OCI-LY3 (cell line): ENCODE measurements around the gene GNG2.

Experiments
- H2AFZ ChIP-seq: fragments of 200-600, 300-600 bp; shearing (Covaris generic); 2 replicates; pipeline ENCODE4 v1.6.0; 2014; ENCODE audit warnings: antibody characterized with exemption, low read depth, low read length
- H3K27ac ChIP-seq: fragments of 200-600, 300-600 bp; sonication (generic); 2 replicates; pipeline ENCODE4 v1.5.1; 2014; ENCODE audit warnings: mild to moderate bottlenecking, low read length, moderate library complexity, mixed read lengths
- H3K27me3 ChIP-seq: fragments of 200-600, 300-600 bp; sonication (generic); 2 replicates; pipeline ENCODE4 v1.6.1; 2014; ENCODE audit warnings: low read depth, low read length, mixed read lengths
- H3K36me3 ChIP-seq: fragments of 200-600, 300-600 bp; sonication (generic); replicated peaks from 2 replicates; pipeline ENCODE3; 2014; ENCODE audit warnings: low read depth, low read length, mixed read lengths
- H3K4me1 ChIP-seq: fragments of 300-600, 200-600 bp; sonication (generic); 2 replicates; pipeline ENCODE4 v1.6.1; 2014; ENCODE audit warnings: low read length, mixed read lengths
- H3K4me2 ChIP-seq: fragments of 200-600, 300-600 bp; sonication (generic); 2 replicates; pipeline ENCODE4 v1.6.1; 2014; ENCODE audit warnings: low read length, mixed read lengths
- H3K4me3 ChIP-seq: fragments of 300-600, 200-600 bp; sonication (generic); 2 replicates; pipeline ENCODE4 v1.5.1; 2014; ENCODE audit warnings: antibody characterized with exemption, mild to moderate bottlenecking, low read length, moderate library complexity
- H3K79me2 ChIP-seq: fragments of 300-600, 200-600 bp; shearing (Covaris generic); 2 replicates; pipeline ENCODE4 v1.6.1; 2014; ENCODE audit warnings: mild to moderate bottlenecking, low read length, mixed read lengths
- H3K9ac ChIP-seq: fragments of 300-600, 200-600 bp; shearing (Covaris generic); 2 replicates; pipeline ENCODE4 v1.6.0; 2014; ENCODE audit warnings: mild to moderate bottlenecking, low read length, moderate library complexity
- H3K9me3 ChIP-seq: fragments of 200-600, 300-600 bp; shearing (Covaris generic); 2 replicates; pipeline ENCODE4 v1.6.1; 2014; ENCODE audit warnings: low read length, mixed read lengths; ENCODE audit not compliant: insufficient read depth
- H4K20me1 ChIP-seq: fragments of 200-600, 300-600 bp; sonication (generic); 2 replicates; pipeline ENCODE4 v1.6.1; 2016; ENCODE audit warnings: low read length, mixed read lengths; ENCODE audit not compliant: insufficient read depth
- CTCF ChIP-seq: fragments of 200-600, 300-600 bp; sonication (generic); IDR thresholded peaks from 2 replicates; pipeline ENCODE4 v1.5.1; 2014; ENCODE audit warnings: antibody characterized with exemption, low read length, low read depth
- EZH2phosphoT487 ChIP-seq: fragments of 200-600 bp; shearing (Covaris generic); IDR thresholded peaks from 2 replicates; pipeline ENCODE4 v1.6.1; 2018; ENCODE audit warnings: antibody characterized with exemption, mixed run types, low read depth

The GNG2 gene

GRCh38 chr14:51860164-51860824, at the start of gene GNG2:
Gene GNG2 (plus strand): TSS chr14:51860612. CDS start chr14:51950679, 90,067 bp downstream.
- peak within 1 kb of the TSS; percentile 65 for H3K27ac ChIP-seq
- H3K27me3 ChIP-seq: no peaks in the 10 kb centered on the region
- H4K20me1 ChIP-seq: 0 out of 2 replicates have a peak, but pooled peaks cover 8% of the 10 kb centered on the region
- H2AFZ ChIP-seq: peak within 1 kb of the TSS; percentile 45; the same call in 1 of the 2 replicates
- H3K36me3 ChIP-seq: no peaks in the 10 kb centered on the region
- no peaks in the 10 kb centered on the region; the same call in 1 of the 2 replicates for H3K9me3 ChIP-seq
- H3K4me3 ChIP-seq: peak within 1 kb of the TSS; percentile 89
- TF ChIP-seq EZH2phosphoT487: no peak
- TF ChIP-seq CTCF: no peak
- H3K79me2 ChIP-seq: peaks cover 45% of the 10 kb centered on the region
- H3K4me1 ChIP-seq: peaks cover 46% of the 10 kb centered on the region
- peak within 1 kb of the TSS; percentile 89 for H3K9ac ChIP-seq
- peak within 1 kb of the TSS; percentile 95 for H3K4me2 ChIP-seq

- Histone ChIP-seq H4K20me1 (no peaks in the 10 kb centered on the region), H3K4me3 (no peak overlapping the region), H3K36me3 (no peaks in the 10 kb centered on the region), H2AFZ (no peak overlapping the region), H3K9ac (no peak overlapping the region), H3K27ac (no peak overlapping the region), H3K27me3 (no peaks in the 10 kb centered on the region), H3K79me2 (no peaks in the 10 kb centered on the region), H3K4me2 (no peak overlapping the region), H3K9me3 (no peaks in the 10 kb centered on the region), H3K4me1 (no peaks in the 10 kb centered on the region)
- TF ChIP-seq EZH2phosphoT487 (no peak), CTCF (no peak)
These were observed 48.7 kb upstream of the GNG2 start for GRCh38 chr14:51811706-51812105.

- H3K4me2 ChIP-seq: no peak overlapping the region
- no peak overlapping the region for H3K4me3 ChIP-seq
- H3K9ac ChIP-seq: no peak overlapping the region
- no peak overlapping the region for H3K27ac ChIP-seq
- no peak overlapping the region for H2AFZ ChIP-seq
- no peaks in the 10 kb centered on the region for H3K4me1 ChIP-seq
- peaks cover 10% of the 10 kb centered on the region; the same call in 1 of the 2 replicates for H3K27me3 ChIP-seq
- no peaks in the 10 kb centered on the region for H3K36me3 ChIP-seq
- no peaks in the 10 kb centered on the region for H3K79me2 ChIP-seq
- no peaks in the 10 kb centered on the region for H3K9me3 ChIP-seq
- no peaks in the 10 kb centered on the region for H4K20me1 ChIP-seq
- no peak for TF ChIP-seq CTCF
- no peak for TF ChIP-seq EZH2phosphoT487
These were observed 44.4 kb upstream of the GNG2 start for GRCh38 chr14:51816031-51816430.

GRCh38 chr14:51817326-51817725, 43.1 kb upstream of the GNG2 start:
- no peaks in the 10 kb centered on the region for H3K9me3 ChIP-seq
- no peaks in the 10 kb centered on the region for H4K20me1 ChIP-seq
- H3K4me1 ChIP-seq: no peaks in the 10 kb centered on the region
- TF ChIP-seq EZH2phosphoT487: no peak
- TF ChIP-seq CTCF: no peak
- no peak overlapping the region for H3K4me2 ChIP-seq
- H2AFZ ChIP-seq: no peak overlapping the region
- no peak overlapping the region for H3K4me3 ChIP-seq
- H3K27me3 ChIP-seq: peaks cover 10% of the 10 kb centered on the region; the same call in 1 of the 2 replicates
- H3K9ac ChIP-seq: no peak overlapping the region
- no peaks in the 10 kb centered on the region for H3K79me2 ChIP-seq
- H3K27ac ChIP-seq: no peak overlapping the region
- H3K36me3 ChIP-seq: no peaks in the 10 kb centered on the region
